ENCODE measurements around the gene MAGI2.

GRCh38 chr7:78638364-78638763 is 815.1 kb downstream of the MAGI2 start:
- no peak for TF ChIP-seq EZH2 (IDR thresholded peaks at IDR 0.05; ENCODE audit: low read depth, unreplicated experiment)
- TF ChIP-seq, protein P1, sequence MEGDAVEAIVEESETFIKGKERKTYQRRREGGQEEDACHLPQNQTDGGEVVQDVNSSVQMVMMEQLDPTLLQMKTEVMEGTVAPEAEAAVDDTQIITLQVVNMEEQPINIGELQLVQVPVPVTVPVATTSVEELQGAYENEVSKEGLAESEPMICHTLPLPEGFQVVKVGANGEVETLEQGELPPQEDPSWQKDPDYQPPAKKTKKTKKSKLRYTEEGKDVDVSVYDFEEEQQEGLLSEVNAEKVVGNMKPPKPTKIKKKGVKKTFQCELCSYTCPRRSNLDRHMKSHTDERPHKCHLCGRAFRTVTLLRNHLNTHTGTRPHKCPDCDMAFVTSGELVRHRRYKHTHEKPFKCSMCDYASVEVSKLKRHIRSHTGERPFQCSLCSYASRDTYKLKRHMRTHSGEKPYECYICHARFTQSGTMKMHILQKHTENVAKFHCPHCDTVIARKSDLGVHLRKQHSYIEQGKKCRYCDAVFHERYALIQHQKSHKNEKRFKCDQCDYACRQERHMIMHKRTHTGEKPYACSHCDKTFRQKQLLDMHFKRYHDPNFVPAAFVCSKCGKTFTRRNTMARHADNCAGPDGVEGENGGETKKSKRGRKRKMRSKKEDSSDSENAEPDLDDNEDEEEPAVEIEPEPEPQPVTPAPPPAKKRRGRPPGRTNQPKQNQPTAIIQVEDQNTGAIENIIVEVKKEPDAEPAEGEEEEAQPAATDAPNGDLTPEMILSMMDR (conservative IDR thresholded peaks at IDR 0.05; ENCODE audit: low read depth in 2 of 2): no peak
- TF ChIP-seq, protein P2, sequence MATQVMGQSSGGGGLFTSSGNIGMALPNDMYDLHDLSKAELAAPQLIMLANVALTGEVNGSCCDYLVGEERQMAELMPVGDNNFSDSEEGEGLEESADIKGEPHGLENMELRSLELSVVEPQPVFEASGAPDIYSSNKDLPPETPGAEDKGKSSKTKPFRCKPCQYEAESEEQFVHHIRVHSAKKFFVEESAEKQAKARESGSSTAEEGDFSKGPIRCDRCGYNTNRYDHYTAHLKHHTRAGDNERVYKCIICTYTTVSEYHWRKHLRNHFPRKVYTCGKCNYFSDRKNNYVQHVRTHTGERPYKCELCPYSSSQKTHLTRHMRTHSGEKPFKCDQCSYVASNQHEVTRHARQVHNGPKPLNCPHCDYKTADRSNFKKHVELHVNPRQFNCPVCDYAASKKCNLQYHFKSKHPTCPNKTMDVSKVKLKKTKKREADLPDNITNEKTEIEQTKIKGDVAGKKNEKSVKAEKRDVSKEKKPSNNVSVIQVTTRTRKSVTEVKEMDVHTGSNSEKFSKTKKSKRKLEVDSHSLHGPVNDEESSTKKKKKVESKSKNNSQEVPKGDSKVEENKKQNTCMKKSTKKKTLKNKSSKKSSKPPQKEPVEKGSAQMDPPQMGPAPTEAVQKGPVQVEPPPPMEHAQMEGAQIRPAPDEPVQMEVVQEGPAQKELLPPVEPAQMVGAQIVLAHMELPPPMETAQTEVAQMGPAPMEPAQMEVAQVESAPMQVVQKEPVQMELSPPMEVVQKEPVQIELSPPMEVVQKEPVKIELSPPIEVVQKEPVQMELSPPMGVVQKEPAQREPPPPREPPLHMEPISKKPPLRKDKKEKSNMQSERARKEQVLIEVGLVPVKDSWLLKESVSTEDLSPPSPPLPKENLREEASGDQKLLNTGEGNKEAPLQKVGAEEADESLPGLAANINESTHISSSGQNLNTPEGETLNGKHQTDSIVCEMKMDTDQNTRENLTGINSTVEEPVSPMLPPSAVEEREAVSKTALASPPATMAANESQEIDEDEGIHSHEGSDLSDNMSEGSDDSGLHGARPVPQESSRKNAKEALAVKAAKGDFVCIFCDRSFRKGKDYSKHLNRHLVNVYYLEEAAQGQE (IDR thresholded peaks at IDR 0.05; ENCODE audit: unreplicated experiment): no peak
- TF ChIP-seq STAT1 (IDR thresholded peaks at IDR 0.05; ENCODE audit: unreplicated experiment): no peak
- no peak for TF ChIP-seq CREB1 (CRISPR knock-in tag; IDR thresholded peaks at IDR 0.05; ENCODE audit: low read depth)
- TF ChIP-seq ZNF331 (CRISPR knock-in tag; IDR thresholded peaks at IDR 0.05; ENCODE audit: low read depth): no peak
- TF ChIP-seq POLR2AphosphoS5 (IDR thresholded peaks at IDR 0.05; ENCODE audit: low read depth): no peak
- TF ChIP-seq EZH2phosphoT487 (IDR thresholded peaks at IDR 0.05; ENCODE audit: unreplicated experiment): no peak
